A549 (cell line): ENCODE results near the gene RALA. TPM values are rescaled to one million over a fixed set of nuclear protein-coding genes. Genes with fewer than 3 reads are reported as not detected.

Experiments used
- ATAC-seq, 2 experiments: fragments of 200-7000 bp in 1 of 2; fragments of >200 bp in 1 of 2; cut with Nextera tagmentation in 1 of 2; cut with Tn5 transposase in 1 of 2; 3 replicates each; pipeline versions ENCODE4 v1.8.0 to v1.9.1; 2018 to 2020; ENCODE audit warnings: mild to moderate bottlenecking in 1 of 2, moderate library complexity in 1 of 2
- CTCF ChIA-PET: fragments of 300-600 bp; sonication (Branson Sonifier 250); formaldehyde crosslinking; extraction: SDS; loops from one replicate; lab custom pipeline; 2021; ENCODE audit warnings: antibody characterized with exemption, inconsistent platforms; lab: Yijun Ruan, JAX
- POLR2A ChIA-PET: fragments of 350-600 bp; formaldehyde crosslinking; extraction: SDS; loops from one replicate; lab custom pipeline; 2021; ENCODE audit warnings: antibody characterized with exemption, inconsistent platforms; lab: Yijun Ruan, JAX
- DNase-seq, 2 experiments: peaks; one replicate each; pipeline versions ENCODE4 v3.0.0 to v3.0.0-alpha.2; 2011 to 2016; ENCODE audit warnings: low read depth in 1 of 2, low spot score in 1 of 2
- FAIRE-seq: peaks from 2 replicates; lab custom pipeline; 2011; peaks lifted over from hg19 to GRCh38; lab: Jason Lieb, UNC
- H3K27ac ChIP-seq, 2 experiments: fragments of >200 bp; sonication (Bioruptor Twin); formaldehyde crosslinking; 3 replicates each; pipeline ENCODE4 v1.5.1; 2016 to 2017
- H3K4me1 ChIP-seq: fragments of >200 bp; sonication (Bioruptor Twin); formaldehyde crosslinking; 3 replicates; pipeline ENCODE4 v1.6.1; 2016
- H3K4me2 ChIP-seq: fragments of >200 bp; sonication (Bioruptor Twin); formaldehyde crosslinking; 3 replicates; pipeline ENCODE4 v1.6.1; 2016
- H3K4me3 ChIP-seq: fragments of >200 bp; sonication (Bioruptor Twin); formaldehyde crosslinking; 3 replicates; pipeline ENCODE4 v1.5.1; 2016
- H3K9me3 ChIP-seq: fragments of >200 bp; sonication (Bioruptor Twin); formaldehyde crosslinking; 3 replicates; pipeline ENCODE4 v1.6.1; 2016
- BHLHE40 ChIP-seq: IDR thresholded peaks from 2 replicates; pipeline ENCODE4 v1.6.1; 2012; ENCODE audit warnings: low read depth, low read length, inconsistent platforms
- EHMT2 ChIP-seq: fragments of 200-600 bp; sonication (generic); IDR thresholded peaks from 2 replicates; pipeline ENCODE4 v1.6.1; 2016; ENCODE audit warnings: antibody characterized with exemption, low read depth, mild to moderate bottlenecking, moderate library complexity
- EP300 ChIP-seq, 2 experiments: fragments of >200 bp; sonication (Bioruptor Twin); formaldehyde crosslinking; IDR thresholded peaks; 2 replicates in 1 of 2; 3 replicates in 1 of 2; pipeline ENCODE4 v1.6.1; 2016 to 2017
- GATA3 ChIP-seq: IDR thresholded peaks from 2 replicates; pipeline ENCODE4 v1.6.1; 2012; ENCODE audit warnings: borderline replicate concordance
- HEYL ChIP-seq: fragments of 250-450 bp; sonication (Bioruptor Pico); IDR thresholded peaks from 2 replicates; pipeline ENCODE4 v1.8.0; 2021; ENCODE audit warnings: mild to moderate bottlenecking, moderate library complexity
- HOXB5 ChIP-seq: fragments of 250-450 bp; sonication (Bioruptor Pico); IDR thresholded peaks from 2 replicates; pipeline ENCODE4 v1.5.0; 2020; ENCODE audit warnings: mild to moderate bottlenecking, moderate library complexity
- JUN ChIP-seq, 2 experiments: fragments of >200 bp; sonication (Bioruptor Twin); formaldehyde crosslinking; IDR thresholded peaks; 2 replicates in 1 of 2; 3 replicates in 1 of 2; pipeline ENCODE4 v1.6.1; 2016 to 2017
- KDM1A ChIP-seq: fragments of 200-600 bp; sonication (generic); IDR thresholded peaks from 2 replicates; pipeline ENCODE4 v1.6.1; 2016; ENCODE audit warnings: low read depth, mild to moderate bottlenecking
- NFE2L2 ChIP-seq: fragments of 150-350 bp; conservative IDR thresholded peaks from 2 replicates; pipeline ENCODE4 v1.6.1; 2014; ENCODE audit warnings: low read length
- NR3C1 ChIP-seq: fragments of >200 bp; sonication (Bioruptor Twin); formaldehyde crosslinking; IDR thresholded peaks from 3 replicates; pipeline ENCODE4 v1.6.1; 2017
- RCOR1 ChIP-seq: fragments of 150-350 bp; IDR thresholded peaks from 2 replicates; pipeline ENCODE4 v1.6.1; 2014; ENCODE audit warnings: antibody characterized with exemption, low read length, low read depth
- TFCP2L1 ChIP-seq: fragments of 250-450 bp; sonication (Bioruptor Pico); IDR thresholded peaks from 2 replicates; pipeline ENCODE4 v1.5.0; 2021; ENCODE audit warnings: mild to moderate bottlenecking
- ZFP36 ChIP-seq: fragments of 450-650 bp; IDR thresholded peaks from 2 replicates; pipeline ENCODE4 v1.6.1; 2014; ENCODE audit warnings: borderline replicate concordance; ENCODE audit not compliant: partially characterized antibody
- WGBS: methylation state at CpG from one replicate; pipeline ENCODE4 v1.1.6; 2017; ENCODE audit errors: missing lambda C conversion rate; 5-methylcytosine and 5-hydroxymethylcytosine counted together
- polyA plus RNA-seq, 4 experiments: library from polyadenylated mRNA; depleted of rRNA in 3 of 4; stranded (reverse); fragments of >200 nt; fragmentation: RNase III in 1 of 4; extraction: RNeasy Plus Mini Kit Qiagen cat#74134 plus additional on column Dnase treatment in 1 of 4; gene quantifications; 2 replicates in 3 of 4; 3 replicates in 1 of 4; pipeline ENCODE4 v1.2.3, GENCODE V29; 2011 to 2017
- TF ChIP-seq, protein P1 (sequence below): fragments of 200-600 bp; sonication (generic); IDR thresholded peaks from 2 replicates; pipeline ENCODE4 v1.6.1; 2016; ENCODE audit warnings: antibody characterized with exemption, mild to moderate bottlenecking, moderate library complexity
- TF ChIP-seq, protein P2 (sequence below): fragments of 250-450 bp; sonication (Bioruptor Pico); IDR thresholded peaks from 2 replicates; pipeline ENCODE4 v1.5.0; 2020; ENCODE audit warnings: low read depth, mild to moderate bottlenecking, moderate library complexity
- TF ChIP-seq, protein P3 (sequence below): fragments of >200 bp; sonication (Bioruptor Twin); formaldehyde crosslinking; IDR thresholded peaks from 3 replicates; pipeline ENCODE4 v1.5.1; 2016
- TF ChIP-seq, protein P4 (sequence below): IDR thresholded peaks from 2 replicates; pipeline ENCODE4 v1.6.1; 2012
- TF ChIP-seq, protein P5 (sequence below): fragments of 450-650 bp; IDR thresholded peaks from 2 replicates; pipeline ENCODE4 v1.6.1; 2014; ENCODE audit warnings: antibody characterized with exemption
- TF ChIP-seq, protein P6 (sequence below): fragments of 150-350 bp; IDR thresholded peaks from 2 replicates; pipeline ENCODE4 v1.6.1; 2014; ENCODE audit warnings: low read depth, mild to moderate bottlenecking, low read length
- TF ChIP-seq, protein P7 (sequence below): IDR thresholded peaks from 2 replicates; pipeline ENCODE4 v1.6.1; 2012

The RALA gene
- polyA plus RNA-seq, 2 of the 4 experiments (the other 2 are of a cell fraction), result 30.1 to 43.7 TPM

DNA sequence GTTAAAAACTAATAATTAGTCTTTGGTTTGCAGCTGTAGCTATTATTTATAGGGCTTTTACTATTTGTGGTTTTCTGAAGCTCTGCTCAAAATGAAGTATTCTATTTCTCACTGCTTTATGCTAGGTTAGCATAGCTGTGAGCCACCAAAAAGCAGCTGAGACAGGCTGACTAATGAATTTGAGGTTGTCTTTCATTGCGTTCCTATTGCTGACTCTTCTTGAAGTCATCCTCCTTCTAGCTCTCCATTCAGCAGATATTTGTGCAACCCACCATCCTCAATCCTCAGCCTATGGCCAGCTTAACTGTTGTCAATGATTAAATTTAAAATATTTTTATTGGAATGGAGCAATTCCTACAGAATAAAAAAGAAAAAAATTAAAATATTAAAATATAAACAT lies 2.1 kb upstream of the RALA start:
- ATAC-seq, result no peak
- WGBS, result 76% methylated on average over 1 of the region's 1 CpG
- POLR2A ChIA-PET, result interaction anchor here (0.6 to 0.8 kb wide), 2 partner anchors 28 to 406 kb away, joined by 3 to 10 read pairs; no protein-coding TSS in a partner anchor
- no peak for FAIRE-seq
- H3K4me2 ChIP-seq, result no peak overlapping the region
- no peak for DNase-seq
- TF ChIP-seq, protein P1, sequence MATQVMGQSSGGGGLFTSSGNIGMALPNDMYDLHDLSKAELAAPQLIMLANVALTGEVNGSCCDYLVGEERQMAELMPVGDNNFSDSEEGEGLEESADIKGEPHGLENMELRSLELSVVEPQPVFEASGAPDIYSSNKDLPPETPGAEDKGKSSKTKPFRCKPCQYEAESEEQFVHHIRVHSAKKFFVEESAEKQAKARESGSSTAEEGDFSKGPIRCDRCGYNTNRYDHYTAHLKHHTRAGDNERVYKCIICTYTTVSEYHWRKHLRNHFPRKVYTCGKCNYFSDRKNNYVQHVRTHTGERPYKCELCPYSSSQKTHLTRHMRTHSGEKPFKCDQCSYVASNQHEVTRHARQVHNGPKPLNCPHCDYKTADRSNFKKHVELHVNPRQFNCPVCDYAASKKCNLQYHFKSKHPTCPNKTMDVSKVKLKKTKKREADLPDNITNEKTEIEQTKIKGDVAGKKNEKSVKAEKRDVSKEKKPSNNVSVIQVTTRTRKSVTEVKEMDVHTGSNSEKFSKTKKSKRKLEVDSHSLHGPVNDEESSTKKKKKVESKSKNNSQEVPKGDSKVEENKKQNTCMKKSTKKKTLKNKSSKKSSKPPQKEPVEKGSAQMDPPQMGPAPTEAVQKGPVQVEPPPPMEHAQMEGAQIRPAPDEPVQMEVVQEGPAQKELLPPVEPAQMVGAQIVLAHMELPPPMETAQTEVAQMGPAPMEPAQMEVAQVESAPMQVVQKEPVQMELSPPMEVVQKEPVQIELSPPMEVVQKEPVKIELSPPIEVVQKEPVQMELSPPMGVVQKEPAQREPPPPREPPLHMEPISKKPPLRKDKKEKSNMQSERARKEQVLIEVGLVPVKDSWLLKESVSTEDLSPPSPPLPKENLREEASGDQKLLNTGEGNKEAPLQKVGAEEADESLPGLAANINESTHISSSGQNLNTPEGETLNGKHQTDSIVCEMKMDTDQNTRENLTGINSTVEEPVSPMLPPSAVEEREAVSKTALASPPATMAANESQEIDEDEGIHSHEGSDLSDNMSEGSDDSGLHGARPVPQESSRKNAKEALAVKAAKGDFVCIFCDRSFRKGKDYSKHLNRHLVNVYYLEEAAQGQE, result no peak
- TF ChIP-seq KDM1A, result no peak
- TF ChIP-seq ZFP36, result no peak
- TF ChIP-seq NFE2L2, result no peak
- TF ChIP-seq, protein P2, sequence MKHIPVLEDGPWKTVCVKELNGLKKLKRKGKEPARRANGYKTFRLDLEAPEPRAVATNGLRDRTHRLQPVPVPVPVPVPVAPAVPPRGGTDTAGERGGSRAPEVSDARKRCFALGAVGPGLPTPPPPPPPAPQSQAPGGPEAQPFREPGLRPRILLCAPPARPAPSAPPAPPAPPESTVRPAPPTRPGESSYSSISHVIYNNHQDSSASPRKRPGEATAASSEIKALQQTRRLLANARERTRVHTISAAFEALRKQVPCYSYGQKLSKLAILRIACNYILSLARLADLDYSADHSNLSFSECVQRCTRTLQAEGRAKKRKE (CRISPR knock-in tag), result no peak
- no peak for TF ChIP-seq JUN (IDR thresholded peaks at IDR 0.05)
- no peak for TF ChIP-seq TFCP2L1
- TF ChIP-seq EHMT2, result no peak
- TF ChIP-seq, protein P3, sequence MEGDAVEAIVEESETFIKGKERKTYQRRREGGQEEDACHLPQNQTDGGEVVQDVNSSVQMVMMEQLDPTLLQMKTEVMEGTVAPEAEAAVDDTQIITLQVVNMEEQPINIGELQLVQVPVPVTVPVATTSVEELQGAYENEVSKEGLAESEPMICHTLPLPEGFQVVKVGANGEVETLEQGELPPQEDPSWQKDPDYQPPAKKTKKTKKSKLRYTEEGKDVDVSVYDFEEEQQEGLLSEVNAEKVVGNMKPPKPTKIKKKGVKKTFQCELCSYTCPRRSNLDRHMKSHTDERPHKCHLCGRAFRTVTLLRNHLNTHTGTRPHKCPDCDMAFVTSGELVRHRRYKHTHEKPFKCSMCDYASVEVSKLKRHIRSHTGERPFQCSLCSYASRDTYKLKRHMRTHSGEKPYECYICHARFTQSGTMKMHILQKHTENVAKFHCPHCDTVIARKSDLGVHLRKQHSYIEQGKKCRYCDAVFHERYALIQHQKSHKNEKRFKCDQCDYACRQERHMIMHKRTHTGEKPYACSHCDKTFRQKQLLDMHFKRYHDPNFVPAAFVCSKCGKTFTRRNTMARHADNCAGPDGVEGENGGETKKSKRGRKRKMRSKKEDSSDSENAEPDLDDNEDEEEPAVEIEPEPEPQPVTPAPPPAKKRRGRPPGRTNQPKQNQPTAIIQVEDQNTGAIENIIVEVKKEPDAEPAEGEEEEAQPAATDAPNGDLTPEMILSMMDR, result no peak
- TF ChIP-seq GATA3, result no peak
- no peak for TF ChIP-seq NR3C1
- TF ChIP-seq RCOR1, result no peak
- TF ChIP-seq, protein P4, sequence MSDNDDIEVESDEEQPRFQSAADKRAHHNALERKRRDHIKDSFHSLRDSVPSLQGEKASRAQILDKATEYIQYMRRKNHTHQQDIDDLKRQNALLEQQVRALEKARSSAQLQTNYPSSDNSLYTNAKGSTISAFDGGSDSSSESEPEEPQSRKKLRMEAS, result no peak
- TF ChIP-seq BHLHE40, result no peak
- TF ChIP-seq, protein P5, sequence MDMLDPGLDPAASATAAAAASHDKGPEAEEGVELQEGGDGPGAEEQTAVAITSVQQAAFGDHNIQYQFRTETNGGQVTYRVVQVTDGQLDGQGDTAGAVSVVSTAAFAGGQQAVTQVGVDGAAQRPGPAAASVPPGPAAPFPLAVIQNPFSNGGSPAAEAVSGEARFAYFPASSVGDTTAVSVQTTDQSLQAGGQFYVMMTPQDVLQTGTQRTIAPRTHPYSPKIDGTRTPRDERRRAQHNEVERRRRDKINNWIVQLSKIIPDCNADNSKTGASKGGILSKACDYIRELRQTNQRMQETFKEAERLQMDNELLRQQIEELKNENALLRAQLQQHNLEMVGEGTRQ, result no peak
- TF ChIP-seq HEYL (CRISPR knock-in tag), result no peak
- TF ChIP-seq, protein P6, sequence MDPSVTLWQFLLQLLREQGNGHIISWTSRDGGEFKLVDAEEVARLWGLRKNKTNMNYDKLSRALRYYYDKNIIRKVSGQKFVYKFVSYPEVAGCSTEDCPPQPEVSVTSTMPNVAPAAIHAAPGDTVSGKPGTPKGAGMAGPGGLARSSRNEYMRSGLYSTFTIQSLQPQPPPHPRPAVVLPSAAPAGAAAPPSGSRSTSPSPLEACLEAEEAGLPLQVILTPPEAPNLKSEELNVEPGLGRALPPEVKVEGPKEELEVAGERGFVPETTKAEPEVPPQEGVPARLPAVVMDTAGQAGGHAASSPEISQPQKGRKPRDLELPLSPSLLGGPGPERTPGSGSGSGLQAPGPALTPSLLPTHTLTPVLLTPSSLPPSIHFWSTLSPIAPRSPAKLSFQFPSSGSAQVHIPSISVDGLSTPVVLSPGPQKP, result no peak
- TF ChIP-seq, protein P7, sequence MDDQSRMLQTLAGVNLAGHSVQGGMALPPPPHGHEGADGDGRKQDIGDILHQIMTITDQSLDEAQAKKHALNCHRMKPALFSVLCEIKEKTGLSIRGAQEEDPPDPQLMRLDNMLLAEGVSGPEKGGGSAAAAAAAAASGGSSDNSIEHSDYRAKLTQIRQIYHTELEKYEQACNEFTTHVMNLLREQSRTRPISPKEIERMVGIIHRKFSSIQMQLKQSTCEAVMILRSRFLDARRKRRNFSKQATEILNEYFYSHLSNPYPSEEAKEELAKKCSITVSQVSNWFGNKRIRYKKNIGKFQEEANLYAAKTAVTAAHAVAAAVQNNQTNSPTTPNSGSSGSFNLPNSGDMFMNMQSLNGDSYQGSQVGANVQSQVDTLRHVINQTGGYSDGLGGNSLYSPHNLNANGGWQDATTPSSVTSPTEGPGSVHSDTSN, result no peak
- no peak for TF ChIP-seq HOXB5 (CRISPR knock-in tag)
- no peak for TF ChIP-seq EP300 (IDR thresholded peaks at IDR 0.05)
- H3K4me3 ChIP-seq, result no peak overlapping the region
- CTCF ChIA-PET, result interaction anchor here (0.7 kb wide), 1 partner anchor 329 kb away, joined by 3 read pairs; no protein-coding TSS in a partner anchor
- H3K9me3 ChIP-seq, result no peaks in the 10 kb centered on the region
- H3K4me1 ChIP-seq, result peaks cover 24% of the 10 kb centered on the region
- H3K27ac ChIP-seq, result no peak overlapping the region
